Fibroblast of peridontal ligament (primary cell): ENCODE measurements around the gene DCAKD.

Experiments used
- DNase-seq: peaks from one replicate; pipeline ENCODE4 v3.0.0-alpha.2; 2010; ENCODE audit errors: extremely low read depth

Gene DCAKD

DNA sequence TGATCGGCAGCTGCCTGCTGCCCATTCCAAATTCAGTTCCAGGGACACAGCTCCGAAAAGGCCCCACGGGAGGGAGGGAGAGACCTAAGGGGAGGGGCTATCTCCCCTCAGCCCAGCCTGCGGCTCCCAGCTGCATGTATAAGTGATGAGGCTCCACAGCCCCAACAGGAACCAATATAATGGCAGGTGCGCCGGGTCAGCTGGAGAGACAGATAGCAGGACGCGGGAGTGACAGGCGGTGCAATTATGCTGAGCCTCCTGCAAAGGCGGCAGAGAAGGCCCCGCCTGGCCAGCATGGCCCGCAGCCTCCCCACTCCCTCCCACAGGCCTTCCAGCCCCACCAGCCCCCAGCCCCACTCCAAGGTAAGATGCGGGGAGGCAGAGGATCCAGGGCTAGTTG, 75.2 kb downstream of the DCAKD start:
- DNase-seq = no peak
